Activated T-cell treated with anti-CD3 and anti-CD28 coated beads, Interleukin-2, amount 50 U/mL, for 4 hours (primary cell): ENCODE measurements around the gene UAP1L1. TPM values are rescaled to one million over a fixed set of nuclear protein-coding genes. Genes with fewer than 3 reads are reported as not detected.
"Not testable (repeated sequence)": the region's sequence is repeated elsewhere in the genome, so short reads cannot be mapped to it uniquely, and the experiment has no call there.

Source experiments
- ATAC-seq, 2 donors: fragments of 200-7000 bp; cut with Tn5 transposase; one replicate each; pipeline ENCODE4 v1.10.0; 2021
- DNase-seq: peaks from one replicate; pipeline ENCODE4 v3.0.0-alpha.2; 2020
- H3K27me3 Mint-ChIP-seq: one replicate; pipeline ENCODE4 v1.8.0; 2021; ENCODE audit warnings: low read depth, mixed read lengths
- H3K36me3 Mint-ChIP-seq: one replicate; pipeline ENCODE4 v1.8.0; 2022; ENCODE audit warnings: mixed read lengths; ENCODE audit not compliant: insufficient read depth
- H3K4me1 Mint-ChIP-seq: one replicate; pipeline ENCODE4 v1.8.0; 2021; ENCODE audit warnings: low read depth, mixed read lengths
- H3K4me3 Mint-ChIP-seq: one replicate; pipeline ENCODE4 v1.8.0; 2021; ENCODE audit warnings: mild to moderate bottlenecking, moderate library complexity, mixed read lengths
- H3K9me3 Mint-ChIP-seq: one replicate; pipeline ENCODE4 v1.8.0; 2021; ENCODE audit warnings: mixed read lengths
- total RNA-seq, 3 donors: library from RNA; stranded (reverse); gene quantifications; one replicate each; pipeline ENCODE4 v1.2.1, GENCODE V29; 2021

UAP1L1 gene
- total RNA-seq, 3 donors from 2014 or later, result 5.6 to 8.4 (median 7.8) TPM

DNA sequence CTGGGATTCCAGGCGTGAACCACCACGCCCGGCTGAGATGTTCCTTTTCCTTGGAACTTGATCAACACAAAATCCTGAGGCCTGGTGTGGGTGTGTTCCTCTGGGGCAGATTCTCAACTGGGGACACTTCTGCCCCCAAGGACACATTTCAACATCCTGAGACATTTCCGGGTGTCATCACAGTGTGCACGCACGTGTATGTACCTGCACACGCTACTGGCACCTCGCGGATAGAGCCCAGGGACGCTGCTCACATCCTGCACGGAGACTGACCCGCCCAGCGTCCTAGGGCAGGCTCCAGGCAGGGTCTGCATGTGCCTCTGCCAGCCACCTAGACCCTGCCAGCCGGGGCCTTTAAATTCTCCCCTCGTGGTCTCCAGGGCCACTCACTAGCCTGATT is 14.9 kb upstream of the UAP1L1 start:
- Mint-ChIP-seq H3K4me1 (peaks cover 2% of the 10 kb centered on the region), H3K9me3 (no peaks in the 10 kb centered on the region), H3K4me3 (no peak overlapping the region), H3K27me3 (peaks cover 2% of the 10 kb centered on the region), H3K36me3 (no peaks in the 10 kb centered on the region)
- ATAC-seq (no peak), DNase-seq (no peak)

- H3K4me3 Mint-ChIP-seq, ATAC-seq: not testable (repeated sequence)
Observed at GRCh38 chr9:137062798-137063197, 14.5 kb upstream of the UAP1L1 start.

GRCh38 chr9:137063311-137064026 is 13.8 kb upstream of the UAP1L1 start:
- no peaks in the 10 kb centered on the region for H3K9me3 Mint-ChIP-seq
- H3K4me1 Mint-ChIP-seq, result peaks cover 8% of the 10 kb centered on the region
- H3K4me3 Mint-ChIP-seq, result no peak overlapping the region
- ATAC-seq (no peak), DNase-seq (no peak)
- peaks cover 2% of the 10 kb centered on the region for H3K27me3 Mint-ChIP-seq
- no peaks in the 10 kb centered on the region for H3K36me3 Mint-ChIP-seq

More at GRCh38 chr9:137062798-137063197, 14.5 kb upstream of the UAP1L1 start:
- H3K36me3 Mint-ChIP-seq, H3K27me3 Mint-ChIP-seq, DNase-seq, H3K4me1 Mint-ChIP-seq, H3K9me3 Mint-ChIP-seq: not testable (repeated sequence)

- no peaks in the 10 kb centered on the region for H3K36me3 Mint-ChIP-seq
Observed at GRCh38 chr9:137064027-137064879, 13.1 kb upstream of the UAP1L1 start.

DNA sequence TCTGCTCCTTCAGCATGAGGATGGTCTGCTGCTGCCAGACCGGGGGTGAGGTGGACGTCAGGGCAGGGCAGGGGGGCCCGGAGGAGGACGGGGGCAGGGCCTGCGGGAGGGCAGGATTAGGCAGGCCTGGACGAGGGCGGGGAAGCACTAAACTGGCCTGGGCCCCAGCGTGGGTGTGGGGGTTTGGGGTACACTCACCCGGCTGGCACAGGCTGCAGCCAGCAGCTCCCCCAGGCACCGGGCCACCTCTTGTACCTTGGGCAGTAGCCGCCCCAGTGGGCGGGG is 12.5 kb upstream of the UAP1L1 start:
- ATAC-seq, result no peak
- peaks cover 2% of the 10 kb centered on the region for H3K27me3 Mint-ChIP-seq
- DNase-seq, result no peak
- H3K4me1 Mint-ChIP-seq, result peaks cover 8% of the 10 kb centered on the region
- no peak overlapping the region for H3K4me3 Mint-ChIP-seq
- no peaks in the 10 kb centered on the region for H3K9me3 Mint-ChIP-seq
- H3K36me3 Mint-ChIP-seq, result no peaks in the 10 kb centered on the region

More at GRCh38 chr9:137064027-137064879, 13.1 kb upstream of the UAP1L1 start:
- ATAC-seq (peak; percentile 49 to 53), DNase-seq (peak; percentile 63)
- Mint-ChIP-seq H3K27me3 (peaks cover 2% of the 10 kb centered on the region), H3K9me3 (no peaks in the 10 kb centered on the region), H3K4me1 (peaks cover 8% of the 10 kb centered on the region), H3K4me3 (no peak overlapping the region)

GRCh38 chr9:137065336-137065967 is 11.9 kb upstream of the UAP1L1 start:
- no peaks in the 10 kb centered on the region for H3K36me3 Mint-ChIP-seq
- peaks cover 2% of the 10 kb centered on the region for H3K27me3 Mint-ChIP-seq
- no peaks in the 10 kb centered on the region for H3K9me3 Mint-ChIP-seq
- H3K4me3 Mint-ChIP-seq, result no peak overlapping the region
- DNase-seq (no peak), ATAC-seq (no peak)
- H3K4me1 Mint-ChIP-seq, result peaks cover 9% of the 10 kb centered on the region

DNA sequence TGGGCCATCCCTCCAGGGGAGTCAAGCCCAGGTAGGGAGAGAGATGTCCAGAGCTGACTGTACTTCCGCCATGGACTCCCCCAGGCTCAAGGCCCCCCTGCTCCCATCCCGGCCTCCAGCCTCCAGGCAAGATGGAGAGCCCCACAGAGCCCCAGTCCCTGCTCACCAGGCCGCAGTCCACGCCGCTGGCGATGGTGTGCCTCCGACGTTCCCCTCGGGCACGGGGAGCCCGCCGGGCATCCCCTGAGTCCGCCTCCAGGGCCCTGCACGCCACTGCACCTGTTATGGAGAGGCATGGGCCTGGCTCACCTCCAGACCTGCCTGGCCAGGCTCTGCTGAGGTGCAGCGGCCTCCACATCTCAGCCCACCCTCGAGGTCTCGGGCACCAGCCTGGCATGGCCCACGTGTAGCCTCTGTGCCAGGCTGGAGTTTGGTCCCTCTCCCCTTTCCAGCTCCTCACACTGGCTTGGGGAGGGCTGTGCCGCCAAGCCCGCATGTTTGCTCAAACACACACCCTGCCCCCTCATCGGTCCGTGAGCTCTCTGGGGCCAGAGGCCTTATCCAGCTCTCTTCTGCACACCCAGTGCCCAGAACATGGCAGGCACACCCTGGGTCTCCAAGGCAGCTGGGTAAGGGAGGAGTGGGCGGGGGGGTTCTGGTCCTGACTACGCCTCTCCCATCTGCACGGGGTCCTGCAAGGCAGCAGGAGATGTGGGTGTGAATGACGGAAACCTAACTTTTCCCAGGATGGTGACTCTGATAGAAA is 11.0 kb upstream of the UAP1L1 start:
- Mint-ChIP-seq H3K36me3 (no peaks in the 10 kb centered on the region), H3K4me1 (peaks cover 17% of the 10 kb centered on the region), H3K9me3 (no peaks in the 10 kb centered on the region), H3K27me3 (peaks cover 2% of the 10 kb centered on the region), H3K4me3 (no peak overlapping the region)
- DNase-seq, result no peak
- ATAC-seq, result no peak

DNA sequence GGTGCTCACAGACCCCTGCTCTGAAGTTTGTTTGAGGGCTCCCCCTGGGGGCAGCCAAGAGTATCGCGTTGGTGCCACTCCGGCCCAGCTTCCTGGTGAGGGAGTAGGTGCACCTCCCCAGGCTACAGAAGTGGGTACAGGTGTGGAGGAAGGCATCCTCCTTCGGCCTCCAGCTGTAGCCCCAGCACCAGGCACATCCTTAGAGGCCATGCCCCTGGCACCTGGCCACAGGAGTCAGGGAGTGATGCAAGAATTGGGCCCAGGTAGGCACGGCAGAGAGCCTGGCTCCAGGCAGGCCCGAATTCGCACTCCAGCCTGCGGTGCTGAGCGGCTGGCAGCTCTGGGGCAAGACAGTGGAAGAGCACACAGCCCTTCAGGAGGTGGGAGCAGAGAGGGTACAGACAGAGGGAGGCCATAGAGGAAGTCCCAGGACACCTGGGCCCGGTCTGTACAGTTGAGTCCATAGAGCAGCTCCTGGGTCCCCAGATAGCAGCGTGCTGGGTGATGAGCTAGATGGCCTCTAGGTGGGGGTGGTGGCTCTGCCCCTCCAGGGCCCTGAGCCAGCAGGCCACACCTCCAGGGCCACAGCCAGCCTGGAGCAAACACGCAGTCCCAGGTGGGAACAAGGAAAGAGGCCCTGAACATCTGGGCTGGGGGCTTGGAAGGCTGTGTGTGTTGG is 9.3 kb upstream of the UAP1L1 start:
- H3K4me1 Mint-ChIP-seq, result peaks cover 17% of the 10 kb centered on the region
- ATAC-seq, result peak; percentile 60 to 70
- peak; percentile 82 for DNase-seq

GRCh38 chr9:137068539-137069507 is 8.5 kb upstream of the UAP1L1 start:
- peaks cover 17% of the 10 kb centered on the region for H3K4me1 Mint-ChIP-seq
- H3K9me3 Mint-ChIP-seq, result no peaks in the 10 kb centered on the region
- no peak for DNase-seq
- peak overlapping the region; percentile 33 for H3K4me3 Mint-ChIP-seq
- ATAC-seq, result no peak
- peaks cover 2% of the 10 kb centered on the region for H3K27me3 Mint-ChIP-seq
- no peaks in the 10 kb centered on the region for H3K36me3 Mint-ChIP-seq

More for the DNA sequence above, 9.3 kb upstream of the UAP1L1 start:
- Mint-ChIP-seq H3K36me3 (no peaks in the 10 kb centered on the region), H3K9me3 (no peaks in the 10 kb centered on the region), H3K27me3 (peaks cover 2% of the 10 kb centered on the region), H3K4me3 (peak overlapping the region; percentile 38)

- peak; percentile 11 to 23 for ATAC-seq
- H3K4me3 Mint-ChIP-seq, result peak overlapping the region; percentile 33
- no peak for DNase-seq
- no peaks in the 10 kb centered on the region for H3K9me3 Mint-ChIP-seq
- peaks cover 15% of the 10 kb centered on the region for H3K4me1 Mint-ChIP-seq
- H3K27me3 Mint-ChIP-seq, result no peaks in the 10 kb centered on the region
- H3K36me3 Mint-ChIP-seq, result no peaks in the 10 kb centered on the region
Observed at GRCh38 chr9:137069508-137070091, 7.7 kb upstream of the UAP1L1 start.

DNA sequence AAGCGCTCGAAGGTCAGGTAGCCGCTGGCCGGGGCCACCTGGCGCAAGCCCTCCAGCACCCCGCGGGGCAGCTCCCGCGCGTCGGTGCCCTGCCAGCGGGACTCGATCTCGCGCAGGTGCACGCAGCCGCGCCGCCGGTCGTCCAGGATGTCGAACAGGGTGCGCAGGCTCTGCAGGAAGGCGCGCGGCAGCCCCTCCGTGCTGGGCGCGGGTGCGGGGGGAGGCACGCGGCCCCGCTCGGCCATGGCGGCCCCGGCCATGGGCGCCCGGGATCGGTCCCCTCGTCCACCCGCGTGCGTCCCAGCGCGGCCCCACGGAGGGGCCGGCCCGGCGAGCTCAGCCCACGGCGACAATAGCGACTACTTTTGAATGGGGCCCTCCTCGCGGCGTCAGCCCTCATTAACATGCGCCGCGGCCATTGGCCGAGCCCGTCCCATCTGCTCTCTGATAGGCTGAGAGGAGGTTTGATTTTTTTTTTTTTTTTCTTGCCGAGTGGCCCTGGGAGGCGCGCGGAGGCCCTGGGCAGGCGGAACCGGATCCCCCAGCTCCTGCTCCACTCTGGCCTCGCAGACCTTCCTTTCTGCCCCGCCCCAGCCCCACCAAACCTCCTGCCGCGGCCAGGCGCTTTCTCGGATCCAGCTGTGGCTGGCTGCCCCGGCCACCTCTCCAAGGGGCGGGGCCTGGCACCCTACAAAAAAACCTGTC is 7.0 kb upstream of the UAP1L1 start, which contains the start of gene SAPCD2:
TSS of gene SAPCD2 (minus strand) at position 357 of the 705 bp plus-strand sequence. CDS start at position 260, 97 bp downstream.
- Mint-ChIP-seq H3K4me1 (peaks cover 15% of the 10 kb centered on the region), H3K9me3 (no peaks in the 10 kb centered on the region), H3K4me3 (peak within 1 kb of the TSS; percentile 72), H3K36me3 (no peaks in the 10 kb centered on the region), H3K27me3 (no peaks in the 10 kb centered on the region)
- ATAC-seq, result peak; percentile 91 to 92
- DNase-seq, result peak; percentile 73

GRCh38 chr9:137070906-137071275 is 6.4 kb upstream of the UAP1L1 start:
- DNase-seq, result no peak
- H3K4me3 Mint-ChIP-seq, result peak overlapping the region; percentile 72
- H3K36me3 Mint-ChIP-seq, result no peaks in the 10 kb centered on the region
- peaks cover 15% of the 10 kb centered on the region for H3K4me1 Mint-ChIP-seq
- no peaks in the 10 kb centered on the region for H3K27me3 Mint-ChIP-seq
- H3K9me3 Mint-ChIP-seq, result no peaks in the 10 kb centered on the region
- ATAC-seq, result no peak
